Measurements from ENCODE around the gene HOMER3. TPM values are rescaled to one million over a fixed set of nuclear protein-coding genes. Genes with fewer than 3 reads are reported as not detected.

HOMER3 gene
- total and polyA plus RNA-seq, 2 of the 13 experiments (the other 11 are each of a cell fraction or from before 2014, with no cell fraction given), result 21.3 to 27.3 TPM

GRCh38 chr19:18919900-18920214, 21.2 kb downstream of the HOMER3 start (continued):
- TF ChIP-seq SKIL (CRISPR knock-in tag; IDR thresholded peaks at IDR 0.05; ENCODE audit: borderline replicate concordance) (no peak), PHF5A (CRISPR knock-in tag; IDR thresholded peaks at IDR 0.05; ENCODE audit: low read depth, unreplicated experiment) (no peak), NFIC (IDR thresholded peaks at IDR 0.05; ENCODE audit: low read length) (no peak), ZNF800 (CRISPR knock-in tag; IDR thresholded peaks at IDR 0.05) (no peak), ZMAT3 (CRISPR knock-in tag; conservative IDR thresholded peaks at IDR 0.05) (0 out of 2 replicates have a peak, but pooled peaks have one; percentile 10), PRDM15 (CRISPR knock-in tag; IDR thresholded peaks at IDR 0.05) (no peak), MAX (IDR thresholded peaks at IDR 0.05) (no peak), ZNF879 (CRISPR knock-in tag; IDR thresholded peaks at IDR 0.05) (0 out of 2 replicates have a peak, but pooled peaks have one; percentile 25), HOXA9 (CRISPR knock-in tag; IDR thresholded peaks at IDR 0.05; ENCODE audit: borderline replicate concordance) (no peak), TEF (CRISPR knock-in tag; IDR thresholded peaks at IDR 0.05) (no peak), DPF2 (CRISPR knock-in tag; IDR thresholded peaks at IDR 0.05; ENCODE audit: borderline replicate concordance, low read depth) (no peak), HHEX (CRISPR knock-in tag; IDR thresholded peaks at IDR 0.05) (no peak), PTBP1 (IDR thresholded peaks at IDR 0.05; ENCODE audit: low read depth, low read length, poor library complexity, severe bottlenecking) (no peak), ZNF772 (CRISPR knock-in tag; IDR thresholded peaks at IDR 0.05) (0 out of 2 replicates have a peak, but pooled peaks have one; percentile 1), ZNF691 (CRISPR knock-in tag; IDR thresholded peaks at IDR 0.05; ENCODE audit: borderline replicate concordance, low read depth) (no peak), KDM5A (IDR thresholded peaks at IDR 0.05; ENCODE audit: borderline replicate concordance, low read length) (peak; percentile 96), ZBTB2 (CRISPR knock-in tag; IDR thresholded peaks at IDR 0.05; ENCODE audit: low read depth) (no peak), JUND (CRISPR knock-in tag; IDR thresholded peaks at IDR 0.05) (no peak)
